NCI-H748 (cell line): ENCODE data around the gene UNC79.

Experiments used
- DNase-seq: peaks from one replicate; lab custom pipeline; 2025; ENCODE audit not compliant: unreplicated experiment; lab: John Stamatoyannopoulos, UW

UNC79 gene

GRCh38 chr14:93655078-93655750 lies 224.5 kb downstream of the UNC79 start:
- DNase-seq: peak; percentile 79

DNA sequence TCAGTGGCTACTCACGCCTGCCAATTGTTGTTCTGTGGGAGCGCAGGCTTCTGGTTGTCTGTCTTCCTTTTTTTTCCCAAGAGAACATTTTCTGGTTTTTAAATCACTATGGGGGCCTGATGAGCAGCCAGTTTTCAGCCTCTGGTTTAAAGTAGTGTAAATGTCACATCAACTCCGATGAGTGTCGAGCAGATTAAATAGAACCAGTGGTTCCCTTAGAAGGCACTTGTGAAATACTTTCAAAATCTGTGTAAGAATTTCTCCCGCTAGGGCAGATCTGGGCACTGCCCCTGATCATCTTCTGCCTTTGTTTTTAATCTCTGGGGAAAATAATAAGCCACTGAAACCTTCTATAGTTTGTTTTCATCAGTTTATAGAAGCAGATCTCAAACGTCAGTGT lies 227.1 kb downstream of the UNC79 start:
- DNase-seq: no peak

GRCh38 chr14:93663317-93663716 lies 232.6 kb downstream of the UNC79 start:
- no peak for DNase-seq

DNA sequence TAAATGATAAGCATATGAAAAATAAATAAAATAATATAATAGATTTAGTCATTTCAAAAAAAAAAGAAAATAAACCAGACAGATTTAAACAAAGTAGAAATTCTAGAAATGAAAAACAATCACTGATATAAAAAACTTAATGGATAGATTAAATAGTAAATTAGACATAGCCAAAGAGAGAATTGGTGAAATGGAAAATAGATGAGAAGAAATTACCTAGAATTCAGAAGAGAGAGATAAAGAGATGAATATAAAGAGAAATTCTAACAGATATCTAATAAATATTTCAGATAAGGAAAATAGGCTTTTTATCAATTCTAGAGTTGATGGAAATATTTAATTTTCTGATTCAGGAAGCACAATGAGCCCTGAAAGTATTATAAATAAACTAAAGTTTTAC lies 234.4 kb downstream of the UNC79 start:
- DNase-seq: no peak

DNA sequence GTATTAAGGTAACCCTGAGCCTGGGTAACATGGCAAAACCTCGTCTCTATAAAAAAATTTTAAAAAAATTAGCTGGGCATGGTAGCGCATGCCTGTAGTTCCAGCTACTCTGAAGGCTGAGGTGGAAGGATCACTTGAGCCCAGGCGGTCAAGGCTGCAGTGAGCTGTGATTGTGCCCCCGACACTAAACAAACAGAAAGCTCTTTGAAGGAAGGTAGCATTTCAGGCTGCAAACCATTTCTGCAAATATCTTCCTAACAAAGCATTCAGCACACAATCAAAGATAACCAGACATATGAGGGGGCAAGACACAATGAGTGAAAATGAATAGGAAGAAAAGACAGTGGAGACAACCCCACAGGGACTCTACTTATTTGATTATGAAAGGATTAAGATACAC lies 238.9 kb downstream of the UNC79 start:
- no peak for DNase-seq

DNA sequence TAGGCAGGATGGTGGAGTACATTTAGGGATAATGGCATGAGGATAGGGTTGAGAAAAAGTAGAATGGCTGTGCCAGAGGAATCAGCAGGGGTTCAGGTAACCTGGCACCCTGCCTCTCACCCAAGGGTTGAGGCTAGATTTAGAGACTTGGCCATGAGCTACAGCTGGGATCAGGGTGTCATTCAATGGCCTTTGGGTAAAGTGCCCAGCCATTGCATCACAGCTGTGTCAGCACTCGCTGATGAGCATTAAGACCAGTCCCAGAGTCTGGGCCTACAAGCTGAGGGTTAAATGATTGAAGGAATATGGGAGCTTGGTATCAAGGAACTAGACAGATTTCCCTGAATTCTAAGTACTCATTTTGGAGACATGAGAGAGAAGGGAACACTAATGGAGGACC lies 243.6 kb downstream of the UNC79 start:
- DNase-seq: no peak

- no peak for DNase-seq
These were observed 244.9 kb downstream of the UNC79 start for GRCh38 chr14:93675651-93676050.

GRCh38 chr14:93676416-93676958 lies 245.7 kb downstream of the UNC79 start:
- no peak for DNase-seq

DNA sequence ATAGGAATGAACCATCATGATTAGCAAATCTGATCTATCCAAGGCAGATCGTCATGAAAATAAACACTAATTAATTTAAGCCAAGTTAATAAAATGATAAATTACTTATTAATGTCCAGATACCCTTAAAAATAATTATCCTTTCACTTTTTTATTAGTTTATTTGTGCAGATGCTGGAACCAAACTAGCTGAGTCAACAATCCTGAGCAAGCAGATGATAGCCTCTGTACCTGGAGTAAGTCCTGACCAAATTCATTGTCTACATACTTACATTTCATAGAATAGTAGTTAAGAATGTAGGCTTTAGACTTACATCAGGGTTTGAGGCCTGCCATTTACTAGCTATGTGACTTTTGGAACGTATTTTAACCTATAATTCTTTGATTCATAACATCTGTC lies 251.7 kb downstream of the UNC79 start:
- no peak for DNase-seq

GRCh38 chr14:93683226-93683625 lies 252.5 kb downstream of the UNC79 start:
- peak; percentile 26 for DNase-seq

GRCh38 chr14:93685121-93685895 lies 254.6 kb downstream of the UNC79 start:
- DNase-seq: no peak

GRCh38 chr14:93686268-93686667 lies 255.5 kb downstream of the UNC79 start:
- no peak for DNase-seq

DNA sequence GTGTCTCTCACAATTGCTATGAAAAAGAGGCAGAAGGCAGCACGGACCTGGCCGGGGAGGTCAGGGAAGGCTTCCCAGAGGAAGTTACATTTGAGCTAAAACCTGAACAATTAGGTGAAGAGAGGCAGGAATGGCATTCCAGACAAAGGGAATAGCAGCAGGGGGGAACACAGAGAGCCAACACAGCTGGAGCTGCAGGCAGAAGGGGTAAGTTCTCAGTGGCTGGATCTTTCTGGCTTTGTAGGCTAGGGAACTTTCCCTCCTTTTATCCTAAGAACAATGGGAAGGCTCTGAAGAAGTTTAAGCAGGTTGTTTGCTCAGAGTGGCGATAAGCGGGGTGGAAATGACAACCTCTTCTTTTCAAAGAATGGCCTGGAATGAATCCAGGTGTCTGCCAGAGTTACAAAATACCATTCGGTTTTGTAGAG lies 257.5 kb downstream of the UNC79 start:
- DNase-seq: peak; percentile 49

GRCh38 chr14:93688820-93689219 lies 258.1 kb downstream of the UNC79 start:
- DNase-seq: no peak

DNA sequence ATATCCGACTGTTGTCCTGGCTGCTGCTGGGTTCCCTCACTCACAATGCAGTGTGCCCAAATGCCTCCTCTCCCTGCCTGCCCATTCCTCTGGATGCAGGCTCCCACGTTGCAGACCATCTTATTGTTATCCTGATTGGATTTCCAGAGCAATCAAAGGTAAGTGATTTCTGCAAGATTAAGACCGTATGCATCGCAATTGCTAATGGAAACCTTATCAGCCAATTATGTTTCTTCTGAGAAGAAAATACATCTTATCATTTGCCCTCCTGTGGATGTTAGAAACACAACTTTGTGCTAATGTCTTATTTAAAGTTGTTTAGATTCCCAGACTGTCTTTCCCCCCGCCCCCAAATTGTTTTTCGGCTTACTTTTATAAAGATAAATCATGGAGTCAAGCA lies 259.4 kb downstream of the UNC79 start:
- no peak for DNase-seq

GRCh38 chr14:93691042-93691780 lies 260.5 kb downstream of the UNC79 start:
- peak; percentile 7 for DNase-seq

GRCh38 chr14:93693914-93694313 lies 263.2 kb downstream of the UNC79 start:
- no peak for DNase-seq

DNA sequence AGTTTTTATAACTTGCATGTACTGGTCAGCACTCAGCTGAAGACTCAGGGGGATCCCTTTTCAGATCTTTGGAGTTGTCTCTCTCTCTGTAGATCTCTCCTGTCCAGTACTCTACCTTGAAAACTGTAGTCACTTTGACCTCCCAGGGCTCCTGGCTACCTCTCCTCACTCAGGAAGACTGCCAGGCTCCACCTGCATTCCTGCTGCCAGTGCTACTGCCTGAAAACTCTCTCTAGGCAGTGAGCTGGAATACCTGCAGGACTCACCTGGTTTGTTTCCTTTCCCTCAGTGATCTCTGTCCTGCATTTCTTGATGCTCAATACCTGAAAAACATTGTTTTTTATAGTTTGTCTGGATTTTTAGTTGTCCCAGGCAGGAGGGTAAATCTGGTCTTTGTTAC lies 270.2 kb downstream of the UNC79 start:
- no peak for DNase-seq

- DNase-seq: no peak
These were observed 270.8 kb downstream of the UNC79 start for GRCh38 chr14:93701562-93701961.

- no peak for DNase-seq
These were observed 272.2 kb downstream of the UNC79 start for GRCh38 chr14:93702946-93703345.

DNA sequence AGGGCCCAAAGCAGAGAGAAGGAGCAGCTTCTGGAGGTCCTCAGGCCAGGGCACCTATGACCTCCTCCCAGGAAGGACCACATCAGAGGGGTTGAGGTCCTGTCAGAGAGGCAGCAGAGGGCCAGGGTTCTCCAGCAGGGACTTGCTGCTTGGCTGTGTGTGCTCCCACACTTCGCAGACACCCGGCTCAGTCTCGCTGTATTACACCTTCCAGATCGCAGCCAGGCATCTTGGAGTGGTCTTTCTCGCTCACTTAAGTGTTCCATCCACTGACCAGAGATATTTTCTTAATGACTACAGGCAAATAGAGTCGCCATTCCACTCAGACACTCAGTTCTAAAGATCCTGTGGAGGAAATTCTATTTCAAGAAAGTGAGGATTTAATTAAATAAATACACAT lies 273.2 kb downstream of the UNC79 start:
- no peak for DNase-seq
